ENCODE data around the gene JUNB. TPM values are rescaled to one million over a fixed set of nuclear protein-coding genes. Genes with fewer than 3 reads are reported as not detected.

JUNB gene
- total RNA-seq, 1 donor from 2014 or later, result 1,161 TPM

- no peak for DNase-seq (ENCODE audit: extremely low spot score in 2 of 2)
- Histone ChIP-seq H3K27me3 (no peaks in the 10 kb centered on the region), H3K9me3 (no peaks in the 10 kb centered on the region), H3K4me3 (peak overlapping the region; percentile 85 to 96), H3K27ac (peak overlapping the region; percentile 97), H3K36me3 (no peaks in the 10 kb centered on the region), H3K4me1 (peaks cover 63% of the 10 kb centered on the region)
- intact Hi-C loops (cut with DNase I), result no loop called here
- TF ChIP-seq POLR2AphosphoS5 (IDR thresholded peaks at IDR 0.05; ENCODE audit: insufficient read depth in 1 of 2, low read depth in 1 of 2), result no peak
- TF ChIP-seq POLR2A (IDR thresholded peaks at IDR 0.05), result no peak
- no peak for TF ChIP-seq CTCF (IDR thresholded peaks at IDR 0.05)
Observed at GRCh38 chr19:12788042-12788681, 3.1 kb upstream of the JUNB start.

- Histone ChIP-seq H3K4me1 (peaks cover 58% of the 10 kb centered on the region), H3K9me3 (no peaks in the 10 kb centered on the region), H3K27ac (peak overlapping the region; percentile 97), H3K36me3 (no peaks in the 10 kb centered on the region), H3K4me3 (peak overlapping the region; percentile 85 to 96), H3K27me3 (no peaks in the 10 kb centered on the region)
- intact Hi-C loops (cut with DNase I), result no loop called here
- no peak for TF ChIP-seq POLR2A (IDR thresholded peaks at IDR 0.05)
- TF ChIP-seq POLR2AphosphoS5 (IDR thresholded peaks at IDR 0.05; ENCODE audit: insufficient read depth in 1 of 2, low read depth in 1 of 2), result peak; percentile 14 to 56
- no peak for TF ChIP-seq CTCF (IDR thresholded peaks at IDR 0.05)
- DNase-seq (ENCODE audit: extremely low spot score in 2 of 2), result no peak
Observed at GRCh38 chr19:12788682-12789097, 2.6 kb upstream of the JUNB start.

GRCh38 chr19:12789098-12789903 is 2.0 kb upstream of the JUNB start:
- intact Hi-C loops (cut with DNase I), result no loop called here
- H3K4me1 ChIP-seq, result peaks cover 58% of the 10 kb centered on the region

GRCh38 chr19:12789904-12790619 is 1.2 kb upstream of the JUNB start:
- Histone ChIP-seq H3K4me1 (peaks cover 55% of the 10 kb centered on the region), H3K27me3 (no peaks in the 10 kb centered on the region)
- intact Hi-C loops (cut with DNase I), result no loop called here

More at GRCh38 chr19:12789098-12789903, 2.0 kb upstream of the JUNB start:
- Histone ChIP-seq H3K27ac (peak overlapping the region; percentile 97), H3K4me3 (peak overlapping the region; percentile 85 to 96), H3K36me3 (no peaks in the 10 kb centered on the region), H3K27me3 (no peaks in the 10 kb centered on the region), H3K9me3 (no peaks in the 10 kb centered on the region)
- TF ChIP-seq POLR2A (IDR thresholded peaks at IDR 0.05), result no peak
- no peak for TF ChIP-seq CTCF (IDR thresholded peaks at IDR 0.05)
- no peak for TF ChIP-seq POLR2AphosphoS5 (IDR thresholded peaks at IDR 0.05; ENCODE audit: insufficient read depth in 1 of 2, low read depth in 1 of 2)
- DNase-seq (ENCODE audit: extremely low spot score in 2 of 2), result no peak

More at GRCh38 chr19:12789904-12790619, 1.2 kb upstream of the JUNB start:
- no peaks in the 10 kb centered on the region for H3K9me3 ChIP-seq
- DNase-seq (ENCODE audit: extremely low spot score in 2 of 2), result peak in 1 of 2 donors; percentile 98
- TF ChIP-seq CTCF (IDR thresholded peaks at IDR 0.05) (no peak), POLR2AphosphoS5 (IDR thresholded peaks at IDR 0.05; ENCODE audit: insufficient read depth in 1 of 2, low read depth in 1 of 2) (peak; percentile 90 to 99), POLR2A (IDR thresholded peaks at IDR 0.05) (peak in 1 of 2 donors; percentile 96)
- peak overlapping the region; percentile 97 for H3K27ac ChIP-seq
- H3K4me3 ChIP-seq, result peak overlapping the region; percentile 85 to 96
- H3K36me3 ChIP-seq, result no peaks in the 10 kb centered on the region
